GM18508 (cell line): ENCODE data around the gene SH3RF3.

Experiments
- ATAC-seq: cut with Tn5 transposase; IDR thresholded peaks from one replicate; pipeline ENCODE4 v1.9.1; 2021; ENCODE audit warnings: moderate number of reproducible peaks; ENCODE audit not compliant: insufficient read depth, unreplicated experiment

Gene SH3RF3

GRCh38 chr2:109196081-109196875, 67.3 kb downstream of the SH3RF3 start:
- no peak for ATAC-seq

GRCh38 chr2:109197491-109198418, 68.8 kb downstream of the SH3RF3 start:
- ATAC-seq, result no peak

GRCh38 chr2:109199790-109200189, 70.8 kb downstream of the SH3RF3 start:
- ATAC-seq, result no peak

GRCh38 chr2:109200616-109201464, 71.8 kb downstream of the SH3RF3 start:
- ATAC-seq, result no peak

- ATAC-seq, result no peak
Observed at GRCh38 chr2:109201465-109202327, 72.7 kb downstream of the SH3RF3 start.

- no peak for ATAC-seq
Observed at GRCh38 chr2:109202486-109202885, 73.5 kb downstream of the SH3RF3 start.

GRCh38 chr2:109203246-109204011, 74.4 kb downstream of the SH3RF3 start:
- ATAC-seq, result no peak

- ATAC-seq, result no peak
Observed at GRCh38 chr2:109204412-109204811, 75.4 kb downstream of the SH3RF3 start.

GRCh38 chr2:109205447-109205846, 76.4 kb downstream of the SH3RF3 start:
- ATAC-seq, result no peak

- ATAC-seq, result no peak
Observed at GRCh38 chr2:109206569-109207146, 77.7 kb downstream of the SH3RF3 start.

- no peak for ATAC-seq
Observed at GRCh38 chr2:109207176-109207575, 78.2 kb downstream of the SH3RF3 start.

- ATAC-seq, result no peak
Observed at GRCh38 chr2:109208071-109208950, 79.3 kb downstream of the SH3RF3 start.

GRCh38 chr2:109208951-109209335, 79.9 kb downstream of the SH3RF3 start:
- ATAC-seq, result no peak

- no peak for ATAC-seq
Observed at GRCh38 chr2:109209412-109209811, 80.4 kb downstream of the SH3RF3 start.

- no peak for ATAC-seq
Observed at GRCh38 chr2:109209941-109210340, 80.9 kb downstream of the SH3RF3 start.

GRCh38 chr2:109210431-109211200, 81.6 kb downstream of the SH3RF3 start:
- no peak for ATAC-seq

- ATAC-seq, result no peak
Observed at GRCh38 chr2:109211315-109211714, 82.3 kb downstream of the SH3RF3 start.
